ENCODE results near the gene SH3PXD2B.
"Not testable (repeated sequence)": the region's sequence is repeated elsewhere in the genome, so short reads cannot be mapped to it uniquely, and the experiment has no call there.

Gene SH3PXD2B

DNA sequence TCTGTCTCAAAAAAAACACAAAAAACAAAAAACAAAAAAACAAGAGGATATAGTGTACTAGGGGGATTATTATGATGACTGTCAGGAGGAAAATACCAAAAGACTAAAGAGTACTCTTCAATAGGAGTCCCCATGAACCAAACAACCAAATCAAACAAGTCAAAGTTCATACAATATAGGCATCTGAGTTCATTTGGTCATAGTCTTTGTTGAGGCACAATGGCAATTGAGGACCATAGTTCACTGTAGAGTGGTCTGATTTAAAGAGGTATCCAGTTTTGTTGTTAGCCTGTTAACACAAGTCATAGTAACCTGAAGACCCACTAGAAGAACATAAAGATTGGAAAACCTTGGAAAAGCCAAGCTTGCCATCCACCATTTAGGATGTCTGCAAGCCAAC is 159.5 kb downstream of the SH3PXD2B start:
- no peak for DNase-seq (ENCODE audit: low read depth in 3 of 3)

DNA sequence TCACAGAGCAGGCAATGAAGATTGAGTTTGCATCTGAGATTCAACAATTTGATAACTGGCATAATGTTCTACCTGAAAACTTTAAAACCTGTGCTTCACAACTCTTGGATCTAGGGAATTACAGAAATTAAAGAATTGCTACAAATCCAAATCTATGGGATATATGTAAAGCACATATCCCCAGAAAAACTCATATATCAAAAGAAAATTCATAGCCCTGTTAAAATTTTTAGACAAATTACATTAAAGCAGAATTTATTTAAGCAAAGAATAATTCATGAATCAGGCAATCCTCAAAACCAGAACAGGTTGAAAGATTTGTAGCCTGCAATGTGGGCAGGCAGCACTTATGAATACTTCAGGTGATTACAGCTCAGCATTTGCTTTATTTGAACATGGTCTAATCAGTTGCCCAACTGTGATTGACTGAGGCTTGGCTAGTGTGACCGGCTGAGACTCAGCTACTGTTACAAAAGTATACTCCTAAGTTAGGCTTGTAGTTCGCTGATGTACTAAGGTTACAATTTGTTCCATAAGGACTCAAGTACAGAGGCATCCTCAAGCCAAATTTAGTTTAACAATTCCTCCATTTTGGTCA is 160.5 kb downstream of the SH3PXD2B start:
- DNase-seq (ENCODE audit: low read depth in 3 of 3) = no peak

- DNase-seq (ENCODE audit: low read depth in 3 of 3) = peak in 2 of 3 experiments; percentile 46
Observed at GRCh38 chr5:172293054-172293744, 161.1 kb downstream of the SH3PXD2B start.

DNA sequence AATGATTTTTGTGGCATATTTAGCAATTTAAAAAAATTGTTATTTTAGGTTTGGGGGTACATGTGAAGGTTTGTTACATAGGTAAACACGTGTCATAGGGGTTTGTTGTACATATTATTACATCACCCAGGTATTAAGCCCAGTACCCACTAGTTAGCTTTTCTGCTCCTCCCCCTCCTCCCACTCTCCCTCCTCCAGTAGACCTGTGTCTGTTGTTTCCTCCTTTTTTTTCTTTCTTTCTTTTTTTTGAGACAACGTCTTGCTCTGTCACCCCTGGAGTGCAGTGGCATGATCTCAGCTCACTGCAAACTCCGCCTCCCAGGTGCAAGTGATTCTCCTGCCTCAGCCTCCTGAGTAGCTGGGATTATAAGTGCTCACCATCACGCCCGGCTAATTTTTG is 162.5 kb downstream of the SH3PXD2B start:
- not testable (repeated sequence) for DNase-seq (ENCODE audit: low read depth in 3 of 3)

DNA sequence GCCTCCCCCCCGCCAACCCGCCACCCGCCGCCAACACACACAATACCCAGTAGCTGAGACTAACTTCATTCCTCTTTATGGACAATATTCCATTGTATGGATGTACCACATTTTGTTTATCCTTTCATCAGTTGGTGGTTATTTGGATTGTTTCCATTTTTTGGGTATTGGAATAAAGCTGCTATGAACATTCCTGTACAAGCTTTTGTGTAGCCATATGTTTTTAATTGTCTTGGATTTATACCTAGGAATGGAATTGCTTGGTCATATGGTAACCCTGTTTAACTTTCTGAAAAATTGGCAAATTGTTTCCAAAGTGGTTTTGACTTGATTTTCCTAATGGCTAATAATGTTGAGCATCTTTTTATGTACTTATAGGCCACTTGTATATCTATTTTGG is 165.9 kb downstream of the SH3PXD2B start:
- no peak for DNase-seq (ENCODE audit: low read depth in 3 of 3)

GRCh38 chr5:172287140-172287539 is 167.2 kb downstream of the SH3PXD2B start:
- DNase-seq (ENCODE audit: low read depth in 3 of 3) = not testable (repeated sequence)

- DNase-seq (ENCODE audit: low read depth in 3 of 3) = no peak
Observed at GRCh38 chr5:172285226-172286143, 168.8 kb downstream of the SH3PXD2B start.

DNA sequence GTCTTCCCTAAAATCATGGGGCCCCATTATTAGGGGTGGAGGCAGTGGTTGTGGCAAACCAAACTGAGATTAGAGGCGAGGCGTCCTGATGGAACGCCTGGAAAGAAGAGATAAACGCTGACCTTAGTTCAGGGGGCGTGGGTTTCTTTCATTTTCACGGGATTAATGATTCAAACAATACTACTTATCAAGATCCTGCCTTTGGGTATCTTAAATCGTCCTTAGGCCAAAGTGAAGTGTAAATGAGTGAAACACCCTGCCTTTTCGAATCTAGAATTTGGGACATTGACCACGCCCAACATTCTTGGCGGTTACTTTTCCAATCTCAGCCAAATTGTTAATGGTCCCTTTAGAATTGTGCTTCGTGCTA is 169.7 kb downstream of the SH3PXD2B start:
- no peak for DNase-seq (ENCODE audit: low read depth in 3 of 3)

DNA sequence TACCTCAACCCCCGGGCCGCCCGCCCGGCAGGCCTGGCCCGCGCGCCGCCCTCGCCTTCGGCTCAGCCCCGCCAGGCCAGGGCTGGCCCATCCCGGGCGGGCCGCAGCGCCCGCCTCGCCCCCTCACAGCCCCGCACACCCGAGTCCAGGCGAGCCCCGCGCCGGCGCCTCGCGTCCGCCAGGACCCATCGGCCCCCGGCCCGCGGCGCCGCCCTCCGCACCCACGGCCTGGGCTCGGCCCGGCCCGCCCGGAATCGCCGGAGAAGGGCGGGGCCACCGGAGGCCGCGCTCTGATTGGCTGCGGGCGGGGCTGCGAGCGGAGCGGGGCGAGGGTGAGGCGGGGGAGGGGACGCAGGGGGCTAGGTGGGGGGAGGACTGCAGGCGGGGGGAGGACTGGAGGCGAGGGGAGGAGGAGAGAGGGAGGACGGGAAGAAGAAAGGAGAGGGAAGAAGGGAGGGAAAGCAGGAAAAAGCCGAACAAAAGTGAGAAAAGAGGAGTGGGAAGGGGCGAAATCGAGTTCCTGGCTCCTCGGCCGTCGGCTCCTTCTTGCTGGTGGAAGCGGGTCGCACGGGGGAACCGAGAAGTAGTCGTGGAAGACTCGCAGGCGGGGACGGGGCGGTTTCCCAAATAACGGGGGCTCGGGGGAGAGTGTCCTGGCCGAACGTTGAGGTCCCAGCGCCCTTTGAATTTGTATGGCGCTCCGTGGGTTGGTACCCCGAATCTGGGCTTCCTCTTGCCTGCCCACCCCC is 170.3 kb downstream of the SH3PXD2B start:
- DNase-seq (ENCODE audit: low read depth in 3 of 3) = peak; percentile 45 to 80 (median 65)

DNA sequence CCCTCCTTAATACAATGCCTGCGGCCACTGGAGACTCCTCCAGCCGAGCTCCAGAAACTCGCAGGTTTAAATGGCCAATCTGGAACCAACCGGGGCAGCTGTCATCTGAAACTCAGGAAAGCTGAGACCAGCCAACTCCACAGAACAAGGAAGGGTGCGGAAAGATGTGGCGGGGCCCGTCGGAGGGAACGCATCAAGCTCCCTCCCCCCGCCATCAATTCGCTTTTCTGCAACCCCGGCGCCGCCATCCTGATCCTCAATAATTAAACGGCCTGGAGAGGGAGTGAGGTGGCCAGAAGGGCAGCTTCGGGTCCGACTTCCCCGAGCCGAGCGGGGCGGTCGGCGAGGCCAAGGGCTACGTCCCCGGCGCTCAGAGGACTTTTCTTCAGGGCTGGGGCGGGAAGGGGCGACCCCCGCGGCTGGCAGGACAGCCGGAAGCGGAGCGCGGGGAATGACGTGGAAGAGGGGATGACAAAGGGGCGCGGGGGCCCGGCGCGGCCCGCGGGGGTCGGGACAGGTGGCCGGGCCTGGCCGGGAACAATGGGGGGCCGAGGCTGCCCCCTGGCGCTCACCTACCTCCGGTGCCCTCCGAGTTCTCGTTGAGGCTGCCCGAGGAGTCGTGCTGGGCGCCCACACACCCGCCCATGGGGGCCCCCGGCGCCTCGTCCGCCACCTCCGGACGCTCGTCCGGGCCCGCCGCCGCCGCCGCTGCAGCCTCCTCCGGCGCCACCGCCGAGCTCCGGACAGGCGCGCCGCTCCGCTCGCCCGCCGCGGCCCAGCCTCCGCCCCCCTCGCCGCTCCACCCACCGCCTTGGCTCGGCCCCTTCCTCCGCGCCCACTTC is 171.1 kb downstream of the SH3PXD2B start, which contains the start of gene UBTD2:
TSS of gene UBTD2 (minus strand) at position 745 of the 842 bp plus-strand sequence. CDS start at position 646, 99 bp downstream.
- DNase-seq (ENCODE audit: low read depth in 3 of 3) = peak; percentile 46 to 76 (median 48)

- DNase-seq (ENCODE audit: low read depth in 3 of 3) = no peak
Observed at GRCh38 chr5:172282272-172283019, 171.9 kb downstream of the SH3PXD2B start.

DNA sequence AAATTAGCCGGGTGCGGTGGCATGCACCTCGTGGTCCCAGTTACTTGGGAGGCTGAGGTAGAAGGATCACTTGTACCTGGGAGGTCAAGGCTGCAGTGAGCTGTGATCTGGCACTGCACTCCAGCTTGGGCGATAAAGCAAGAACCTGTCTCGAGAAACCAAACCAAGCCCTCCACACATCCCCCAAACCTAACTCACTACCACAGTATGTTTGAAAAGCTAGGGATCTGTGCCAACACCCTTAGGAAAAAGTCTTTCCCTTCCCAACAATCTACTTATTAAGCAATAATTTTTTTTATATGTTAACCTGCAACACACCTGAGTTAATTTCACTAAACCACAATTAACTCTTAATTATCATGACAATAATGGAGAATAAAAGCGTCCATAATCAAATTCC is 173.0 kb downstream of the SH3PXD2B start:
- no peak for DNase-seq (ENCODE audit: low read depth in 3 of 3)

- no peak for DNase-seq (ENCODE audit: low read depth in 3 of 3)
Observed at GRCh38 chr5:172280929-172281328, 173.4 kb downstream of the SH3PXD2B start.

GRCh38 chr5:172280317-172280716 is 174.0 kb downstream of the SH3PXD2B start:
- DNase-seq (ENCODE audit: low read depth in 3 of 3) = no peak

GRCh38 chr5:172278356-172278755 is 176.0 kb downstream of the SH3PXD2B start:
- no peak for DNase-seq (ENCODE audit: low read depth in 3 of 3)

GRCh38 chr5:172276214-172276613 is 178.1 kb downstream of the SH3PXD2B start:
- DNase-seq (ENCODE audit: low read depth in 3 of 3) = no peak

Measured in stimulated activated CD4-positive, alpha-beta T cell treated with anti-CD3 and anti-CD28 coated beads, TNF-alpha, amount 100 ng/mL, for 24 hours (primary cell).